Endothelial cell of umbilical vein (primary cell): ENCODE results near the gene RAD9A. TPM values are rescaled to one million over a fixed set of nuclear protein-coding genes. Genes with fewer than 3 reads are reported as not detected.

Experiments used
- BruUV-seq: library from RNA; stranded (reverse); fragments of 400-500 nt; replicated peaks from 2 replicates; lab custom pipeline; 2021; lab: Mats Ljungman, UMichigan
- CTCF ChIA-PET: fragments of 300-600, 350-600 bp; sonication (Branson Sonifier 250); formaldehyde crosslinking; loops from one replicate; lab custom pipeline; 2021; ENCODE audit warnings: antibody characterized with exemption, inconsistent platforms; lab: Charles Lee
- POLR2A ChIA-PET: fragments of 300-600, 350-600 bp; sonication (Branson Sonifier 250); formaldehyde crosslinking; loops from one replicate; lab custom pipeline; 2021; ENCODE audit warnings: antibody characterized with exemption, inconsistent platforms; lab: Charles Lee
- DNase-seq: peaks from one replicate; pipeline ENCODE4 v3.0.0-alpha.2; 2011; ENCODE audit warnings: low read depth, low spot score
- FAIRE-seq: peaks from 2 replicates; lab custom pipeline; 2011; peaks lifted over from hg19 to GRCh38; lab: Jason Lieb, UNC
- H2AFZ ChIP-seq: 2 replicates; pipeline ENCODE4 v1.6.0; 2012; ENCODE audit warnings: low read depth, low read length, control low read depth, inconsistent platforms
- H3K27ac ChIP-seq: 2 replicates; pipeline ENCODE4 v1.5.1; 2011; ENCODE audit warnings: low read depth, mild to moderate bottlenecking, control low read depth, low read length, moderate library complexity; ENCODE audit not compliant: insufficient read depth
- H3K27me3 ChIP-seq, 2 experiments: 2 replicates each; pipeline versions ENCODE4 v1.6.0 to v1.6.1; 2011; ENCODE audit warnings: low read length in 2 of 2, mixed read lengths in 1 of 2; ENCODE audit not compliant: control insufficient read depth in 2 of 2, insufficient read depth in 2 of 2
- H3K36me3 ChIP-seq, 2 experiments: 2 replicates in 1 of 2; 3 replicates in 1 of 2; pipeline ENCODE4 v1.5.1; 2011; ENCODE audit warnings: low read length in 2 of 2, mild to moderate bottlenecking in 1 of 2, moderate library complexity in 1 of 2; ENCODE audit not compliant: control insufficient read depth in 2 of 2, insufficient read depth in 2 of 2; ENCODE audit errors: extremely low read depth in 1 of 2
- H3K4me1 ChIP-seq: 3 replicates; pipeline ENCODE4 v1.5.1; 2011; ENCODE audit warnings: mild to moderate bottlenecking, low read length; ENCODE audit not compliant: control insufficient read depth, insufficient read depth; ENCODE audit errors: extremely low read depth
- H3K4me2 ChIP-seq: 2 replicates; pipeline ENCODE4 v1.6.1; 2011; ENCODE audit warnings: low read length, control low read depth, mixed read lengths; ENCODE audit not compliant: insufficient read depth
- H3K4me3 ChIP-seq, 3 experiments: fragments of 200-600 bp in 1 of 3; sonication (generic), shearing (Covaris generic) in 1 of 3; replicated peaks in 1 of 3; 2 replicates each; pipeline ENCODE4 v1.5.1; 2011 to 2016; ENCODE audit warnings: control low read depth in 3 of 3, low read length in 3 of 3, mild to moderate bottlenecking in 2 of 3, inconsistent platforms in 1 of 3, low read depth in 1 of 3, moderate library complexity in 1 of 3; ENCODE audit not compliant: insufficient read depth in 1 of 3
- H3K79me2 ChIP-seq: 2 replicates; pipeline ENCODE4 v1.6.0; 2012; ENCODE audit warnings: low read length, inconsistent platforms; ENCODE audit not compliant: control insufficient read depth, insufficient read depth
- H3K9ac ChIP-seq: replicated peaks from 2 replicates; pipeline ENCODE3; 2011; ENCODE audit warnings: low read length, control low read depth; ENCODE audit not compliant: insufficient read depth; ENCODE audit errors: extremely low read depth
- H3K9me1 ChIP-seq: replicated peaks from 3 replicates; pipeline ENCODE4 v1.6.0; 2011; ENCODE audit warnings: mild to moderate bottlenecking, low read length; ENCODE audit not compliant: control insufficient read depth, insufficient read depth; ENCODE audit errors: extremely low read depth
- H3K9me3 ChIP-seq: replicated peaks from 2 replicates; pipeline ENCODE4 v1.5.1; 2012; ENCODE audit warnings: low read length, inconsistent platforms; ENCODE audit not compliant: control insufficient read depth, insufficient read depth
- H4K20me1 ChIP-seq: replicated peaks from 2 replicates; pipeline ENCODE3; 2011; ENCODE audit warnings: mild to moderate bottlenecking, low read length; ENCODE audit not compliant: control insufficient read depth, insufficient read depth; ENCODE audit errors: extremely low read depth
- EZH2 ChIP-seq: IDR thresholded peaks from 2 replicates; pipeline ENCODE4 v1.6.1; 2012; ENCODE audit warnings: borderline replicate concordance, low read depth, mild to moderate bottlenecking, moderate library complexity, low read length, inconsistent platforms; ENCODE audit not compliant: severe bottlenecking
- FOS ChIP-seq: IDR thresholded peaks from 2 replicates; pipeline ENCODE4 v1.6.1; 2011; ENCODE audit warnings: mild to moderate bottlenecking, low read length, moderate library complexity, borderline replicate concordance; ENCODE audit not compliant: insufficient read depth
- GATA2 ChIP-seq: IDR thresholded peaks from 2 replicates; pipeline ENCODE4 v1.7.0; 2011; ENCODE audit warnings: low read depth, mild to moderate bottlenecking, moderate library complexity, mixed read lengths, low read length; ENCODE audit not compliant: insufficient read length, insufficient read depth
- JUN ChIP-seq: IDR thresholded peaks from 2 replicates; pipeline ENCODE4 v1.6.1; 2011; ENCODE audit warnings: borderline replicate concordance, low read depth; ENCODE audit not compliant: insufficient read length, insufficient read depth
- MYC ChIP-seq: IDR thresholded peaks from one replicate; pipeline ENCODE4 v1.6.1; 2011; ENCODE audit warnings: mild to moderate bottlenecking, low read depth, low read length
- POLR2A ChIP-seq: IDR thresholded peaks from 2 replicates; pipeline ENCODE4 v1.6.1; 2012; ENCODE audit warnings: low read depth, mild to moderate bottlenecking, control low read depth, low read length
- POLR2AphosphoS5 ChIP-seq: IDR thresholded peaks from 2 replicates; pipeline ENCODE4 v1.6.1; 2012; ENCODE audit warnings: low read depth, mild to moderate bottlenecking, control low read depth, low read length, moderate library complexity; ENCODE audit not compliant: insufficient read depth
- dilution Hi-C: fragments of 300-500 bp; cut with MboI; formaldehyde crosslinking; loops from one replicate; pipeline ENCODE4 v1.15.0; 2019; ENCODE audit warnings: low sequenced_read_pairs; ENCODE audit not compliant: extremely low pct_ligation_motif_present
- intact Hi-C: fragments of 100-400 bp; cut with micrococcal nuclease; formaldehyde crosslinking; loops from one replicate; pipeline ENCODE4 v1.10.0; 2022
- polyA plus RNA-seq, 4 experiments: library from polyadenylated mRNA; depleted of rRNA in 3 of 4; stranded (reverse) in 3 of 4; unstranded in 1 of 4; fragments of >200 nt; gene quantifications; 2 replicates each; pipeline versions ENCODE4 v1.2.1 to v1.2.3, GENCODE V29; 2011 to 2012; ENCODE audit warnings: missing spikeins in 1 of 4
- total RNA-seq: library from RNA; stranded (reverse); gene quantifications from 2 replicates; pipeline ENCODE4 v1.2.3, GENCODE V29; 2021
- TF ChIP-seq, protein P1 (sequence below): IDR thresholded peaks from 2 replicates; pipeline ENCODE4 v1.6.1; 2011; ENCODE audit not compliant: insufficient read depth, insufficient read length

RAD9A gene
- total and polyA plus RNA-seq, 2 donors (not counting 3 experiments of a cell fraction or from before 2014, with no cell fraction given), result 18.4 to 22.2 TPM

DNA sequence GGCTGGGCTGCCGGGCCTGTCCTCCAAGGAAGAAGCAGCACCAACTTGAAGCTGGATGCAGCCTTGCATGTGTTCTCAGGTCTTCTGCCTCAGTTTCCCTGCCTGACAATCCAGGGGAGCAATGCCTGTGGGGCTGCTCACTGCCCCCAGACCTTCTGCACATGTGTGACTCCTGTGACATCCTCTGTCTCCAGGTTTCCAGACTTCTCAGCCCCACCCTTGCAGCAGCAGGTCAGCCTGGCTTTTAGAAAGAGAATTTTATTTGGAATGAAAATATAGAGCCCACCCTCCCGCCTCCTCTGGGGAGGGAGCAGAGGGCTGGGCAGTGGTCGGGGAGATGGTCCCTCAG lies 46.0 kb downstream of the RAD9A start:
- H3K27ac ChIP-seq, result no peak overlapping the region
- intact Hi-C loops (no loop called here), dilution Hi-C loops (no loop called here)
- no peaks in the 10 kb centered on the region for H3K9me3 ChIP-seq
- ChIA-PET POLR2A (no interaction called here), CTCF (interaction anchor here (1.6 kb wide), 1 partner anchor 36 kb away, joined by 9 read pairs; the partner anchor contains the start of gene PPP1CA)
- no peaks in the 10 kb centered on the region for H3K27me3 ChIP-seq
- no peak overlapping the region for H3K4me3 ChIP-seq
- no peak overlapping the region for H3K4me2 ChIP-seq
- peaks cover 0 to 43% of the 10 kb centered on the region in 2 experiments for H3K36me3 ChIP-seq
- DNase-seq, result no peak
- H3K79me2 ChIP-seq, result peaks cover 8% of the 10 kb centered on the region
- peaks cover 6% of the 10 kb centered on the region for H3K4me1 ChIP-seq
- H4K20me1 ChIP-seq, result no peaks in the 10 kb centered on the region
- FAIRE-seq, result no peak
- H3K9ac ChIP-seq, result no peak overlapping the region
- TF ChIP-seq FOS, result no peak
- TF ChIP-seq JUN, result no peak
- no peak for TF ChIP-seq GATA2
- TF ChIP-seq, protein P1, sequence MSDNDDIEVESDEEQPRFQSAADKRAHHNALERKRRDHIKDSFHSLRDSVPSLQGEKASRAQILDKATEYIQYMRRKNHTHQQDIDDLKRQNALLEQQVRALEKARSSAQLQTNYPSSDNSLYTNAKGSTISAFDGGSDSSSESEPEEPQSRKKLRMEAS, result no peak
- TF ChIP-seq EZH2, result no peak
- TF ChIP-seq MYC, result no peak
- H3K9me1 ChIP-seq, result no peaks in the 10 kb centered on the region
- BruUV-seq, result no TSS peak
- no peak overlapping the region for H2AFZ ChIP-seq

DNA sequence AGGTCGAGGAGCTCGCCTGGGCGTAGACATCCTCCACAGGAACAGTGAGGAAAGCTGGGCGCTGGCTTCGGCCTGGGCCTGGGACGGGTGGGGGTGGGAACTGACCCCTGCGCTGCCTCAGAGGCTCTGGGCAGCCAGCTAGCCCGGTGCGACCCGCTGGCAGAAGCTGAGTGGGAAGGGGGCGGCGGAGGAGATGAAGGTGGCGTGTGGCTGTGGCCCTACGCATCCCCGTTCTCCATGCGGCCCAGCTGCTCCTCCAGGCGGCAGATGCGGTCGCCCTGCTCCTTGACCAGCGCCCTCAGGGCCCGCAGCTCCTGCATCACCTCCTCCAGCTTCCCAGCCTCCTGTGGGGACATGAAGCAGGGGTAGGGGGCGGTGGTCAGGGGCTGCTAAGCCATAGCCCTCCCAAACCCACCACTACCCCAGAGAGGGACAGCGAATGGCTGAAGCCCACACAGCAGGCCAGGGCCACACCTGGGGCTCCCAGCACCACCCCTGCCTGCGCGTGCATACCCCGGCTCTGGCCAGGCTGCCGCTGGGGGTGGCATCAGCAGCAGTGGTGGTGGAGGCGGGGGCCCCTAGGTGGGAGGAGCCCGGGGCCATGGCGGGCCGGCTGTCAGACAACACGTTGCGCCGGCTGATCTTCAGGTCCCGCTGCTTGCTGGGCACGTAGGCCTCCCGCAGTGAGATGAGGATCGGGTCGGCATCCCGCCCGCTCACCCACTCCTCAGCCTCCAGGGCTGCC lies 46.5 kb downstream of the RAD9A start:
- no peak overlapping the region for H3K4me3 ChIP-seq
- FAIRE-seq (no peak), DNase-seq (no peak)
- no peaks in the 10 kb centered on the region for H3K27me3 ChIP-seq
- H3K9me1 ChIP-seq, result no peaks in the 10 kb centered on the region
- BruUV-seq, result no TSS peak
- no peaks in the 10 kb centered on the region for H3K9me3 ChIP-seq
- peak; percentile 12 for TF ChIP-seq POLR2AphosphoS5
- peak; percentile 36 for TF ChIP-seq POLR2A
- no peak for TF ChIP-seq EZH2
- TF ChIP-seq GATA2, result no peak
- H3K9ac ChIP-seq, result no peak overlapping the region
- H3K36me3 ChIP-seq, result peaks cover 0 to 37% of the 10 kb centered on the region in 2 experiments
- dilution Hi-C loops, result no loop called here
- peaks cover 6% of the 10 kb centered on the region for H3K4me1 ChIP-seq
- H4K20me1 ChIP-seq, result no peaks in the 10 kb centered on the region
- CTCF ChIA-PET, result interaction anchor here (1.0 to 1.6 kb wide), 3 partner anchors 37 to 46 kb away, joined by 3 to 9 read pairs (median 5); partner anchors contain the start of genes PPP1CA and RAD9A
- peaks cover 11% of the 10 kb centered on the region for H3K79me2 ChIP-seq
- intact Hi-C loops, result no loop called here
- POLR2A ChIA-PET, result no interaction called here
- no peak overlapping the region for H2AFZ ChIP-seq
- no peak overlapping the region for H3K4me2 ChIP-seq
- no peak overlapping the region for H3K27ac ChIP-seq
